OCI-LY3 (cell line): ENCODE data around the gene EIF3F.
"Not testable (repeated sequence)": the region's sequence is repeated elsewhere in the genome, so short reads cannot be mapped to it uniquely, and the experiment has no call there.

Experiments used
- H2AFZ ChIP-seq: fragments of 200-600, 300-600 bp; shearing (Covaris generic); 2 replicates; pipeline ENCODE4 v1.6.0; 2014; ENCODE audit warnings: antibody characterized with exemption, low read depth, low read length
- H3K27ac ChIP-seq: fragments of 200-600, 300-600 bp; sonication (generic); 2 replicates; pipeline ENCODE4 v1.5.1; 2014; ENCODE audit warnings: mild to moderate bottlenecking, low read length, moderate library complexity, mixed read lengths
- H3K27me3 ChIP-seq: fragments of 200-600, 300-600 bp; sonication (generic); 2 replicates; pipeline ENCODE4 v1.6.1; 2014; ENCODE audit warnings: low read depth, low read length, mixed read lengths
- H3K36me3 ChIP-seq: fragments of 200-600, 300-600 bp; sonication (generic); replicated peaks from 2 replicates; pipeline ENCODE3; 2014; ENCODE audit warnings: low read depth, low read length, mixed read lengths
- H3K4me1 ChIP-seq: fragments of 300-600, 200-600 bp; sonication (generic); 2 replicates; pipeline ENCODE4 v1.6.1; 2014; ENCODE audit warnings: low read length, mixed read lengths
- H3K4me2 ChIP-seq: fragments of 200-600, 300-600 bp; sonication (generic); 2 replicates; pipeline ENCODE4 v1.6.1; 2014; ENCODE audit warnings: low read length, mixed read lengths
- H3K4me3 ChIP-seq: fragments of 300-600, 200-600 bp; sonication (generic); 2 replicates; pipeline ENCODE4 v1.5.1; 2014; ENCODE audit warnings: antibody characterized with exemption, mild to moderate bottlenecking, low read length, moderate library complexity
- H3K79me2 ChIP-seq: fragments of 300-600, 200-600 bp; shearing (Covaris generic); 2 replicates; pipeline ENCODE4 v1.6.1; 2014; ENCODE audit warnings: mild to moderate bottlenecking, low read length, mixed read lengths
- H3K9ac ChIP-seq: fragments of 300-600, 200-600 bp; shearing (Covaris generic); 2 replicates; pipeline ENCODE4 v1.6.0; 2014; ENCODE audit warnings: mild to moderate bottlenecking, low read length, moderate library complexity
- H3K9me3 ChIP-seq: fragments of 200-600, 300-600 bp; shearing (Covaris generic); 2 replicates; pipeline ENCODE4 v1.6.1; 2014; ENCODE audit warnings: low read length, mixed read lengths; ENCODE audit not compliant: insufficient read depth
- H4K20me1 ChIP-seq: fragments of 200-600, 300-600 bp; sonication (generic); 2 replicates; pipeline ENCODE4 v1.6.1; 2016; ENCODE audit warnings: low read length, mixed read lengths; ENCODE audit not compliant: insufficient read depth
- CTCF ChIP-seq: fragments of 200-600, 300-600 bp; sonication (generic); IDR thresholded peaks from 2 replicates; pipeline ENCODE4 v1.5.1; 2014; ENCODE audit warnings: antibody characterized with exemption, low read length, low read depth
- EZH2phosphoT487 ChIP-seq: fragments of 200-600 bp; shearing (Covaris generic); IDR thresholded peaks from 2 replicates; pipeline ENCODE4 v1.6.1; 2018; ENCODE audit warnings: antibody characterized with exemption, mixed run types, low read depth

The EIF3F gene

GRCh38 chr11:7977232-7977917, 9.8 kb upstream of the EIF3F start:
- TF ChIP-seq CTCF (no peak), EZH2phosphoT487 (no peak)
- Histone ChIP-seq H3K9ac (no peak overlapping the region), H3K4me3 (peak overlapping the region; percentile 25; the same call in 1 of the 2 replicates), H4K20me1 (no peaks in the 10 kb centered on the region), H3K9me3 (no peaks in the 10 kb centered on the region), H2AFZ (no peak overlapping the region), H3K4me2 (peak overlapping the region; percentile 30; the same call in 1 of the 2 replicates), H3K27ac (no peak overlapping the region), H3K36me3 (no peaks in the 10 kb centered on the region), H3K79me2 (no peaks in the 10 kb centered on the region), H3K4me1 (peaks cover 3% of the 10 kb centered on the region), H3K27me3 (no peaks in the 10 kb centered on the region)

GRCh38 chr11:7981619-7982157, 5.4 kb upstream of the EIF3F start:
- Histone ChIP-seq H4K20me1 (no peaks in the 10 kb centered on the region), H3K4me3 (no peak overlapping the region), H3K36me3 (no peaks in the 10 kb centered on the region), H3K9ac (no peak overlapping the region), H3K4me1 (peaks cover 15% of the 10 kb centered on the region), H2AFZ (no peak overlapping the region), H3K27ac (no peak overlapping the region), H3K79me2 (peaks cover 5% of the 10 kb centered on the region; the same call in 1 of the 2 replicates), H3K9me3 (no peaks in the 10 kb centered on the region), H3K4me2 (no peak overlapping the region), H3K27me3 (no peaks in the 10 kb centered on the region)
- no peak for TF ChIP-seq EZH2phosphoT487
- no peak for TF ChIP-seq CTCF

- Histone ChIP-seq H3K27me3 (no peaks in the 10 kb centered on the region), H4K20me1 (no peaks in the 10 kb centered on the region), H2AFZ (no peak overlapping the region), H3K4me1 (peaks cover 15% of the 10 kb centered on the region), H3K36me3 (no peaks in the 10 kb centered on the region), H3K4me2 (no peak overlapping the region), H3K9ac (no peak overlapping the region), H3K9me3 (no peaks in the 10 kb centered on the region), H3K4me3 (no peak overlapping the region), H3K27ac (no peak overlapping the region), H3K79me2 (peaks cover 11% of the 10 kb centered on the region)
- no peak for TF ChIP-seq CTCF
- TF ChIP-seq EZH2phosphoT487: no peak
Measured at GRCh38 chr11:7982582-7983119, 4.5 kb upstream of the EIF3F start.

GRCh38 chr11:7983832-7984590, 3.1 kb upstream of the EIF3F start:
- Histone ChIP-seq H2AFZ (no peak overlapping the region), H4K20me1 (no peaks in the 10 kb centered on the region), H3K4me2 (no peak overlapping the region), H3K27me3 (no peaks in the 10 kb centered on the region), H3K4me3 (no peak overlapping the region), H3K27ac (no peak overlapping the region), H3K36me3 (peaks cover 8% of the 10 kb centered on the region), H3K4me1 (peaks cover 27% of the 10 kb centered on the region), H3K79me2 (peaks cover 25% of the 10 kb centered on the region), H3K9me3 (no peaks in the 10 kb centered on the region), H3K9ac (no peak overlapping the region)
- no peak for TF ChIP-seq EZH2phosphoT487

GRCh38 chr11:7987560-7987883, 385 bp downstream of the EIF3F start:
- peaks cover 41% of the 10 kb centered on the region for H3K79me2 ChIP-seq
- not testable (repeated sequence) for H4K20me1 ChIP-seq, H3K9me3 ChIP-seq, H3K27ac ChIP-seq, H2AFZ ChIP-seq, H3K27me3 ChIP-seq
- peak overlapping the region; percentile 99 for H3K4me3 ChIP-seq
- peak overlapping the region; percentile 97 for H3K4me2 ChIP-seq
- peak overlapping the region; percentile 71 for H3K9ac ChIP-seq
- H3K36me3 ChIP-seq: peaks cover 22% of the 10 kb centered on the region
- peaks cover 23% of the 10 kb centered on the region for H3K4me1 ChIP-seq
